GM19463 (cell line): Measurements from ENCODE around the gene RPUSD2.
"Not testable (repeated sequence)": the region's sequence is repeated elsewhere in the genome, so short reads cannot be mapped to it uniquely, and the experiment has no call there.

ENCODE experiments used
- ATAC-seq: cut with Tn5 transposase; IDR thresholded peaks from one replicate; pipeline ENCODE4 v1.9.1; 2021; ENCODE audit warnings: mild to moderate bottlenecking, moderate library complexity; ENCODE audit not compliant: unreplicated experiment

The RPUSD2 gene

GRCh38 chr15:40564591-40565332 is 4.3 kb upstream of the RPUSD2 start, which contains the start of gene CCDC32:
Gene CCDC32, minus strand, starts transcription at chr15:40565042. Its CDS starts 2,027 bp downstream, at chr15:40563015.
- peak; percentile 97 for ATAC-seq

GRCh38 chr15:40565333-40566238 is 3.5 kb upstream of the RPUSD2 start:
- ATAC-seq, result no peak

GRCh38 chr15:40567111-40567510 is 2.0 kb upstream of the RPUSD2 start:
- ATAC-seq, result no peak

- ATAC-seq, result no peak
Observed at GRCh38 chr15:40575113-40575512, 6.0 kb downstream of the RPUSD2 start.

GRCh38 chr15:40576914-40577313 is 7.8 kb downstream of the RPUSD2 start:
- ATAC-seq, result not testable (repeated sequence)

GRCh38 chr15:40578892-40579291 is 9.8 kb downstream of the RPUSD2 start:
- no peak for ATAC-seq

GRCh38 chr15:40581796-40582195 is 12.7 kb downstream of the RPUSD2 start:
- ATAC-seq, result not testable (repeated sequence)

GRCh38 chr15:40582726-40583246 is 13.7 kb downstream of the RPUSD2 start:
- ATAC-seq, result no peak

GRCh38 chr15:40584191-40584590 is 15.1 kb downstream of the RPUSD2 start:
- no peak for ATAC-seq

GRCh38 chr15:40590667-40591050 is 21.6 kb downstream of the RPUSD2 start:
- no peak for ATAC-seq

- no peak for ATAC-seq
Observed at GRCh38 chr15:40591389-40591788, 22.3 kb downstream of the RPUSD2 start.

- no peak for ATAC-seq
Observed at GRCh38 chr15:40593165-40593564, 24.1 kb downstream of the RPUSD2 start.

- ATAC-seq, result peak; percentile 65
Observed at GRCh38 chr15:40593588-40594428, 24.7 kb downstream of the RPUSD2 start, which contains the start of gene KNL1. Gene KNL1, plus strand, starts transcription at chr15:40594249. Its CDS starts 8,683 bp downstream, at chr15:40602932.

- peak; percentile 43 for ATAC-seq
Observed at GRCh38 chr15:40594429-40594836, 25.3 kb downstream of the RPUSD2 start.

- ATAC-seq, result no peak
Observed at GRCh38 chr15:40595219-40595618, 26.1 kb downstream of the RPUSD2 start.

- ATAC-seq, result no peak
Observed at GRCh38 chr15:40595773-40596172, 26.7 kb downstream of the RPUSD2 start.

GRCh38 chr15:40597024-40597423 is 27.9 kb downstream of the RPUSD2 start:
- no peak for ATAC-seq

- no peak for ATAC-seq
Observed at GRCh38 chr15:40598126-40598525, 29.0 kb downstream of the RPUSD2 start.

GRCh38 chr15:40598672-40599071 is 29.6 kb downstream of the RPUSD2 start:
- ATAC-seq, result no peak

- ATAC-seq, result no peak
Observed at GRCh38 chr15:40600956-40601355, 31.9 kb downstream of the RPUSD2 start.

- ATAC-seq, result no peak
Observed at GRCh38 chr15:40603935-40604334, 34.8 kb downstream of the RPUSD2 start.
